ENCODE results near the gene MTMR3.

MTMR3 gene

GRCh38 chr22:30026756-30027155 is 143.8 kb downstream of the MTMR3 start:
- H3K36me3 ChIP-seq: peaks cover 100% of the 10 kb centered on the region
- no peak overlapping the region for H3K4me3 ChIP-seq (ENCODE audit: low read depth in 1 of 2, low read length in 1 of 2)

DNA sequence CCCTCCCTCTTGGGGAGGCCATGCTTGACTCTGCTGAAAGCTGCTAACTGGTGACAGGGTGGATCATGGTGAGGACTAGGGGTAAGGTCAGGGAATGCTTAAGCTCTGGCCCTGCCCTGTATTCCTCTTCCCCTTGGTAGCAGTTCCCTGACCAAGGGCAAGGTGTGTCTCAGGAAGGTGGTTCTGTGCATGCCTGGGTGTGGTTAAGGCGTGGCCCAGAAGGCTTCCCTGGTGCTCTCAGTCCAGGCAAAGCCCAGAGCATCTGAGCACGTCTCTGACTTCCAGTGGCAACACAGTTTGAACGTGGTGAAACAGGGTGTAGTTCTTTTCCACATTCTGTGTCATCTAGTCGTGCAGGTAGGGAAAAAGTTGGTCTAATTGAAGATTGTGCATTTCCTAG is 144.2 kb downstream of the MTMR3 start:
- Histone ChIP-seq H3K36me3 (peaks cover 100% of the 10 kb centered on the region), H3K4me1 (ENCODE audit: control insufficient read depth in 1 of 2, insufficient read depth in 1 of 2, low read depth in 1 of 2, low read length in 1 of 2) (no peaks in the 10 kb centered on the region), H3K27me3 (no peaks in the 10 kb centered on the region), H3K9me3 (no peaks in the 10 kb centered on the region), H3K27ac (peak overlapping the region; percentile 21), H3K4me3 (ENCODE audit: low read depth in 1 of 2, low read length in 1 of 2) (no peak overlapping the region)
- TF ChIP-seq, protein P1, sequence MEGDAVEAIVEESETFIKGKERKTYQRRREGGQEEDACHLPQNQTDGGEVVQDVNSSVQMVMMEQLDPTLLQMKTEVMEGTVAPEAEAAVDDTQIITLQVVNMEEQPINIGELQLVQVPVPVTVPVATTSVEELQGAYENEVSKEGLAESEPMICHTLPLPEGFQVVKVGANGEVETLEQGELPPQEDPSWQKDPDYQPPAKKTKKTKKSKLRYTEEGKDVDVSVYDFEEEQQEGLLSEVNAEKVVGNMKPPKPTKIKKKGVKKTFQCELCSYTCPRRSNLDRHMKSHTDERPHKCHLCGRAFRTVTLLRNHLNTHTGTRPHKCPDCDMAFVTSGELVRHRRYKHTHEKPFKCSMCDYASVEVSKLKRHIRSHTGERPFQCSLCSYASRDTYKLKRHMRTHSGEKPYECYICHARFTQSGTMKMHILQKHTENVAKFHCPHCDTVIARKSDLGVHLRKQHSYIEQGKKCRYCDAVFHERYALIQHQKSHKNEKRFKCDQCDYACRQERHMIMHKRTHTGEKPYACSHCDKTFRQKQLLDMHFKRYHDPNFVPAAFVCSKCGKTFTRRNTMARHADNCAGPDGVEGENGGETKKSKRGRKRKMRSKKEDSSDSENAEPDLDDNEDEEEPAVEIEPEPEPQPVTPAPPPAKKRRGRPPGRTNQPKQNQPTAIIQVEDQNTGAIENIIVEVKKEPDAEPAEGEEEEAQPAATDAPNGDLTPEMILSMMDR (IDR thresholded peaks at IDR 0.05): no peak

More at GRCh38 chr22:30026756-30027155, 143.8 kb downstream of the MTMR3 start:
- H3K4me1 ChIP-seq (ENCODE audit: control insufficient read depth in 1 of 2, insufficient read depth in 1 of 2, low read depth in 1 of 2, low read length in 1 of 2): no peaks in the 10 kb centered on the region
- peak overlapping the region; percentile 21 for H3K27ac ChIP-seq
- H3K9me3 ChIP-seq: no peaks in the 10 kb centered on the region
- TF ChIP-seq, protein P1 (IDR thresholded peaks at IDR 0.05): no peak
- H3K27me3 ChIP-seq: no peaks in the 10 kb centered on the region

DNA sequence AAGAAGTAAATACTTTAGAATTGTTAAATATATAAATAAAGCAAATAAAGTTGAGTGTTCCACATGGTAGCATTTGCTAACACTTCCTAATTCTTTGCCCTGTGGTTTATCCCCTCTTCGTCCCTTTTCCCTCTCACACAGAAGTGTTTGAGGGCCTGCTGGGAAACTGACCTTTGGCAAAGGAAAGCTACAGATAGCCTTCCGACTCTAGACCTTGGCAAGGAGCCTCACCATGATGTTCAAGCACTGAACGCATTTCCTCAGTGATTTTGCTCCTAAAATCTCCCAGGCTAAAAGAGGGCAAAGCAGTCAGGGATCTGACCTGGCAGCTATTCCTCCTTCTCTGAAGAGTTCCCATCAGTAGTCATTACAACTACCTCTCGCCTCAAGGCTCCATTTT is 144.8 kb downstream of the MTMR3 start:
- H3K9me3 ChIP-seq: no peaks in the 10 kb centered on the region
- H3K27me3 ChIP-seq: no peaks in the 10 kb centered on the region
- no peak overlapping the region for H3K27ac ChIP-seq
- TF ChIP-seq, protein P1 (IDR thresholded peaks at IDR 0.05): no peak
- H3K4me3 ChIP-seq (ENCODE audit: low read depth in 1 of 2, low read length in 1 of 2): no peak overlapping the region
- H3K4me1 ChIP-seq (ENCODE audit: control insufficient read depth in 1 of 2, insufficient read depth in 1 of 2, low read depth in 1 of 2, low read length in 1 of 2): no peaks in the 10 kb centered on the region
- peaks cover 100% of the 10 kb centered on the region for H3K36me3 ChIP-seq

GRCh38 chr22:30028731-30029130 is 145.8 kb downstream of the MTMR3 start:
- Histone ChIP-seq H3K4me1 (ENCODE audit: control insufficient read depth in 1 of 2, insufficient read depth in 1 of 2, low read depth in 1 of 2, low read length in 1 of 2) (no peaks in the 10 kb centered on the region), H3K27ac (no peak overlapping the region)

GRCh38 chr22:30029512-30029911 is 146.5 kb downstream of the MTMR3 start:
- Histone ChIP-seq H3K27ac (peak overlapping the region; percentile 2), H3K4me3 (ENCODE audit: low read depth in 1 of 2, low read length in 1 of 2) (no peak overlapping the region), H3K9me3 (no peaks in the 10 kb centered on the region), H3K27me3 (no peaks in the 10 kb centered on the region), H3K4me1 (ENCODE audit: control insufficient read depth in 1 of 2, insufficient read depth in 1 of 2, low read depth in 1 of 2, low read length in 1 of 2) (no peaks in the 10 kb centered on the region), H3K36me3 (peaks cover 97% of the 10 kb centered on the region)
- TF ChIP-seq, protein P1 (IDR thresholded peaks at IDR 0.05): no peak

More at GRCh38 chr22:30028731-30029130, 145.8 kb downstream of the MTMR3 start:
- Histone ChIP-seq H3K9me3 (no peaks in the 10 kb centered on the region), H3K4me3 (ENCODE audit: low read depth in 1 of 2, low read length in 1 of 2) (no peak overlapping the region), H3K36me3 (peaks cover 99% of the 10 kb centered on the region), H3K27me3 (no peaks in the 10 kb centered on the region)
- TF ChIP-seq, protein P1 (IDR thresholded peaks at IDR 0.05): no peak

GRCh38 chr22:30030329-30030728 is 147.4 kb downstream of the MTMR3 start:
- no peak overlapping the region for H3K27ac ChIP-seq
- TF ChIP-seq, protein P1 (IDR thresholded peaks at IDR 0.05): no peak
- no peaks in the 10 kb centered on the region for H3K9me3 ChIP-seq
- no peak overlapping the region for H3K4me3 ChIP-seq (ENCODE audit: low read depth in 1 of 2, low read length in 1 of 2)
- H3K4me1 ChIP-seq (ENCODE audit: control insufficient read depth in 1 of 2, insufficient read depth in 1 of 2, low read depth in 1 of 2, low read length in 1 of 2): no peaks in the 10 kb centered on the region
- H3K36me3 ChIP-seq: peaks cover 96% of the 10 kb centered on the region
- H3K27me3 ChIP-seq: no peaks in the 10 kb centered on the region
